ENCODE data around the gene SPDYE3.

DNA sequence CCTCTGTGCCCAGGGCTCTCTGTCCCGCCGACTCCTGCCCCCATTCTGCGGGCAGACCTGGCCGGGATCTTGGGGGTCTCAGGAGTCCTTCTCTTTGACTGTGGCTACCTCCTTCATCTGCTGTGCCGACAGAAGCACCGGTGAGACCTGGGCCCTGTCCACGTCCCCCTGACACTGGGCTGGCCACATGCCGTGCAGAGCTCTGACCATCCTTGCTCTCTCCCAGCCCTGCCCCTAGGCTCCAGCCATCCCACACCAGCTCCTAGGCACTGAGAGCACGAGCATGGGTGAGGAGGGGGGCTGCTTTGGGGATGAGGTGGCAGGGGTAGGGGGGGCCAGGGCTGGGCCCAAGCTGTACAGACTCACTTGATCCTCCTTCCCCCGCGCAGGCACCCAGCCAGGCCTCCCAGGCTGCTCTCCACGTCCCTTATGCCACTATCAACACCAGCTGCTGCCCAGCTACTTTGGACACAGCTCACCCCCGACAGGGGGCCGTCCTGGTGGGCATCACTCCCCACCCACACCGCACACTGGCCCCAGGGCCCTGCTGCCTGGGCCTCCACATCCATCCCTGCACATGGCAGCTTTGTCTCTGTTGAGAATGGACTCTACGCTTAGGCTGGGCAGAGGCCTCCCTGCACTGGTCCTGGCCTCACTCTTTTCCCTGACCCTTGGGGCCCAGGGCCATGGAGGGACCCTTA lies 45.6 kb downstream of the SPDYE3 start:
- TF ChIP-seq, protein P1, sequence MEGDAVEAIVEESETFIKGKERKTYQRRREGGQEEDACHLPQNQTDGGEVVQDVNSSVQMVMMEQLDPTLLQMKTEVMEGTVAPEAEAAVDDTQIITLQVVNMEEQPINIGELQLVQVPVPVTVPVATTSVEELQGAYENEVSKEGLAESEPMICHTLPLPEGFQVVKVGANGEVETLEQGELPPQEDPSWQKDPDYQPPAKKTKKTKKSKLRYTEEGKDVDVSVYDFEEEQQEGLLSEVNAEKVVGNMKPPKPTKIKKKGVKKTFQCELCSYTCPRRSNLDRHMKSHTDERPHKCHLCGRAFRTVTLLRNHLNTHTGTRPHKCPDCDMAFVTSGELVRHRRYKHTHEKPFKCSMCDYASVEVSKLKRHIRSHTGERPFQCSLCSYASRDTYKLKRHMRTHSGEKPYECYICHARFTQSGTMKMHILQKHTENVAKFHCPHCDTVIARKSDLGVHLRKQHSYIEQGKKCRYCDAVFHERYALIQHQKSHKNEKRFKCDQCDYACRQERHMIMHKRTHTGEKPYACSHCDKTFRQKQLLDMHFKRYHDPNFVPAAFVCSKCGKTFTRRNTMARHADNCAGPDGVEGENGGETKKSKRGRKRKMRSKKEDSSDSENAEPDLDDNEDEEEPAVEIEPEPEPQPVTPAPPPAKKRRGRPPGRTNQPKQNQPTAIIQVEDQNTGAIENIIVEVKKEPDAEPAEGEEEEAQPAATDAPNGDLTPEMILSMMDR (IDR thresholded peaks at IDR 0.05; ENCODE audit: low read depth, low read length, missing input control), result no peak
- no peak for TF ChIP-seq GABPA (IDR thresholded peaks at IDR 0.05 in 1 of 2, conservative IDR thresholded peaks at IDR 0.05 in 1 of 2)
- no peak for TF ChIP-seq EGR1 (IDR thresholded peaks at IDR 0.05; ENCODE audit: low read depth in 2 of 2)
- TF ChIP-seq, protein P2, sequence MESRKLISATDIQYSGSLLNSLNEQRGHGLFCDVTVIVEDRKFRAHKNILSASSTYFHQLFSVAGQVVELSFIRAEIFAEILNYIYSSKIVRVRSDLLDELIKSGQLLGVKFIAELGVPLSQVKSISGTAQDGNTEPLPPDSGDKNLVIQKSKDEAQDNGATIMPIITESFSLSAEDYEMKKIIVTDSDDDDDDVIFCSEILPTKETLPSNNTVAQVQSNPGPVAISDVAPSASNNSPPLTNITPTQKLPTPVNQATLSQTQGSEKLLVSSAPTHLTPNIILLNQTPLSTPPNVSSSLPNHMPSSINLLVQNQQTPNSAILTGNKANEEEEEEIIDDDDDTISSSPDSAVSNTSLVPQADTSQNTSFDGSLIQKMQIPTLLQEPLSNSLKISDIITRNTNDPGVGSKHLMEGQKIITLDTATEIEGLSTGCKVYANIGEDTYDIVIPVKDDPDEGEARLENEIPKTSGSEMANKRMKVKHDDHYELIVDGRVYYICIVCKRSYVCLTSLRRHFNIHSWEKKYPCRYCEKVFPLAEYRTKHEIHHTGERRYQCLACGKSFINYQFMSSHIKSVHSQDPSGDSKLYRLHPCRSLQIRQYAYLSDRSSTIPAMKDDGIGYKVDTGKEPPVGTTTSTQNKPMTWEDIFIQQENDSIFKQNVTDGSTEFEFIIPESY (IDR thresholded peaks at IDR 0.05), result no peak
- no peak for TF ChIP-seq RAD21 (IDR thresholded peaks at IDR 0.05)
- no peak for TF ChIP-seq TAF1 (conservative IDR thresholded peaks at IDR 0.05)
- no peak for TF ChIP-seq YY1 (IDR thresholded peaks at IDR 0.05)
- no peak for TF ChIP-seq RXRA (IDR thresholded peaks at IDR 0.05)
- TF ChIP-seq, protein P3, sequence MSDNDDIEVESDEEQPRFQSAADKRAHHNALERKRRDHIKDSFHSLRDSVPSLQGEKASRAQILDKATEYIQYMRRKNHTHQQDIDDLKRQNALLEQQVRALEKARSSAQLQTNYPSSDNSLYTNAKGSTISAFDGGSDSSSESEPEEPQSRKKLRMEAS (IDR thresholded peaks at IDR 0.05), result no peak
- TF ChIP-seq JUND (IDR thresholded peaks at IDR 0.05), result no peak
- TF ChIP-seq SP1 (IDR thresholded peaks at IDR 0.05), result no peak
- no peak for TF ChIP-seq FOXA1 (IDR thresholded peaks at IDR 0.05)
- TF ChIP-seq, protein P4, sequence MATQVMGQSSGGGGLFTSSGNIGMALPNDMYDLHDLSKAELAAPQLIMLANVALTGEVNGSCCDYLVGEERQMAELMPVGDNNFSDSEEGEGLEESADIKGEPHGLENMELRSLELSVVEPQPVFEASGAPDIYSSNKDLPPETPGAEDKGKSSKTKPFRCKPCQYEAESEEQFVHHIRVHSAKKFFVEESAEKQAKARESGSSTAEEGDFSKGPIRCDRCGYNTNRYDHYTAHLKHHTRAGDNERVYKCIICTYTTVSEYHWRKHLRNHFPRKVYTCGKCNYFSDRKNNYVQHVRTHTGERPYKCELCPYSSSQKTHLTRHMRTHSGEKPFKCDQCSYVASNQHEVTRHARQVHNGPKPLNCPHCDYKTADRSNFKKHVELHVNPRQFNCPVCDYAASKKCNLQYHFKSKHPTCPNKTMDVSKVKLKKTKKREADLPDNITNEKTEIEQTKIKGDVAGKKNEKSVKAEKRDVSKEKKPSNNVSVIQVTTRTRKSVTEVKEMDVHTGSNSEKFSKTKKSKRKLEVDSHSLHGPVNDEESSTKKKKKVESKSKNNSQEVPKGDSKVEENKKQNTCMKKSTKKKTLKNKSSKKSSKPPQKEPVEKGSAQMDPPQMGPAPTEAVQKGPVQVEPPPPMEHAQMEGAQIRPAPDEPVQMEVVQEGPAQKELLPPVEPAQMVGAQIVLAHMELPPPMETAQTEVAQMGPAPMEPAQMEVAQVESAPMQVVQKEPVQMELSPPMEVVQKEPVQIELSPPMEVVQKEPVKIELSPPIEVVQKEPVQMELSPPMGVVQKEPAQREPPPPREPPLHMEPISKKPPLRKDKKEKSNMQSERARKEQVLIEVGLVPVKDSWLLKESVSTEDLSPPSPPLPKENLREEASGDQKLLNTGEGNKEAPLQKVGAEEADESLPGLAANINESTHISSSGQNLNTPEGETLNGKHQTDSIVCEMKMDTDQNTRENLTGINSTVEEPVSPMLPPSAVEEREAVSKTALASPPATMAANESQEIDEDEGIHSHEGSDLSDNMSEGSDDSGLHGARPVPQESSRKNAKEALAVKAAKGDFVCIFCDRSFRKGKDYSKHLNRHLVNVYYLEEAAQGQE (IDR thresholded peaks at IDR 0.05), result no peak
